GM10266 (cell line): ENCODE data around the gene SRL.
"Not testable (repeated sequence)": the region's sequence is repeated elsewhere in the genome, so short reads cannot be mapped to it uniquely, and the experiment has no call there.

Experiments used
- DNase-seq: peaks from one replicate; pipeline ENCODE4 v3.0.0; 2012; ENCODE audit errors: extremely low spot score
- TF ChIP-seq, protein P1 (sequence below): IDR thresholded peaks from 2 replicates; pipeline ENCODE4 v1.5.1; 2012; ENCODE audit warnings: mild to moderate bottlenecking, low read depth; ENCODE audit not compliant: control insufficient read depth, insufficient read depth; ENCODE audit errors: missing control alignments

Gene SRL

DNA sequence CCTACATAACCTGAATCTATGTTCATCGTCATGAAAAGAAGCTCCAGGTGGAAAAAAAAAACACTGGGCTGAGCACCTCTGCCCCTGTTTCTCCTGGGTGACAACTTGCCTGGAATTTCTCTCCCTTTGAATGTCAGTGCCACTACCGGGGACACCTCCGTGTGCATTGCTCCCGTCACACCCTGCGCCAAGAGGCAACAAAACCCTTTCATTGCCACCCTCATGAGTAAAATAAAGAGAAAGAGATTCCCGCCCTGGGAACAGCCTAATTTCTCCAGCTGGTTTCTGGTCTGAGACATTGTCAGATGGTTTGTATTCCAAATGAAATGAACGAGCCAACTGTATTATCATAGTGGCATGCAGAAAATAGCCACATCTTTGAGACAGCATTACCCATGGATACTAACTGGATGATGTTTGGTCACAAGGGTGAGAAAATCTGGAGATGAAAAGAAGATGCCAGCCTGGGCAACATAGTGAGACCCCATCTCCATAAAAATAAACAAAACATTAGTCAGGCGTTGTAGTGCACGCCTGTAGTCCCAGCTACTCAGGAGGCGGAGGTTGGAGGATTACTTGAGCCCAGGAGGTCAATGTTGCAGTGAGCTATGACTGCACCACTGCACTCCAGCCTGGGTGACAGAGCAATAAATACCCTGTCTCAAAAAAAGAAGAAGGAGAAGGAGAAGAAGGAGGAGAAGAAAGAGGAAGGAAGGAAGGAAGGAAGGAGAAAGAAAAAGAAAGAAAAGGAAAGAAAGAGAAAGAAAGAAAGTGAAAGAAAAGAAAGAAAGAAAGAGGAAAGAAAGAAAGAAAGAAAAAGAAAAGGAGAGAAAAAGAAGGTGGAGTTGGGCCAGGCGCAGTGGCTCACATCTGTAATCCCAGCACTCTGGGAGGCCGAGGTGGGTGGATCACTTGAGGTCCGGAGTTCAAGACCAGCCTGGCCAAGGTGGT is 83.5 kb downstream of the SRL start:
- no peak for DNase-seq
- TF ChIP-seq, protein P1, sequence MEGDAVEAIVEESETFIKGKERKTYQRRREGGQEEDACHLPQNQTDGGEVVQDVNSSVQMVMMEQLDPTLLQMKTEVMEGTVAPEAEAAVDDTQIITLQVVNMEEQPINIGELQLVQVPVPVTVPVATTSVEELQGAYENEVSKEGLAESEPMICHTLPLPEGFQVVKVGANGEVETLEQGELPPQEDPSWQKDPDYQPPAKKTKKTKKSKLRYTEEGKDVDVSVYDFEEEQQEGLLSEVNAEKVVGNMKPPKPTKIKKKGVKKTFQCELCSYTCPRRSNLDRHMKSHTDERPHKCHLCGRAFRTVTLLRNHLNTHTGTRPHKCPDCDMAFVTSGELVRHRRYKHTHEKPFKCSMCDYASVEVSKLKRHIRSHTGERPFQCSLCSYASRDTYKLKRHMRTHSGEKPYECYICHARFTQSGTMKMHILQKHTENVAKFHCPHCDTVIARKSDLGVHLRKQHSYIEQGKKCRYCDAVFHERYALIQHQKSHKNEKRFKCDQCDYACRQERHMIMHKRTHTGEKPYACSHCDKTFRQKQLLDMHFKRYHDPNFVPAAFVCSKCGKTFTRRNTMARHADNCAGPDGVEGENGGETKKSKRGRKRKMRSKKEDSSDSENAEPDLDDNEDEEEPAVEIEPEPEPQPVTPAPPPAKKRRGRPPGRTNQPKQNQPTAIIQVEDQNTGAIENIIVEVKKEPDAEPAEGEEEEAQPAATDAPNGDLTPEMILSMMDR, result no peak

GRCh38 chr16:4157376-4157825 is 84.5 kb downstream of the SRL start:
- no peak for DNase-seq
- TF ChIP-seq, protein P1, result no peak

DNA sequence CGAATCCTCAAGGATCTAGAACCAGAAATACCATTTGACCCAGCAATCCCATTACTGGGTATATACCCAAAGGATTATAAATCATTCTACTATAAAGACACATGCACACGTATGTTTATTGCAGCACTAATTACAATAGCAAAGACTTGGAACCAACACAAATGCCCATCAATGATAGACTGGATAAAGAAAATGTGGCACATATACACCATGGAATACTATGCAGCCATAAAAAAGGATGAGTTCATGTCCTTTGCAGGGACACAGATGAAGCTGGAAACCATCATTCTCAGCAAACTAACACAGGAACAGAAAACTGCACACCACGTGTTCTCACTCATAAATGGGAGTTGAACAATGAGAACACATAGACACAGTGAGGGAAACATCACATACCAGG is 85.4 kb downstream of the SRL start:
- not testable (repeated sequence) for DNase-seq

DNA sequence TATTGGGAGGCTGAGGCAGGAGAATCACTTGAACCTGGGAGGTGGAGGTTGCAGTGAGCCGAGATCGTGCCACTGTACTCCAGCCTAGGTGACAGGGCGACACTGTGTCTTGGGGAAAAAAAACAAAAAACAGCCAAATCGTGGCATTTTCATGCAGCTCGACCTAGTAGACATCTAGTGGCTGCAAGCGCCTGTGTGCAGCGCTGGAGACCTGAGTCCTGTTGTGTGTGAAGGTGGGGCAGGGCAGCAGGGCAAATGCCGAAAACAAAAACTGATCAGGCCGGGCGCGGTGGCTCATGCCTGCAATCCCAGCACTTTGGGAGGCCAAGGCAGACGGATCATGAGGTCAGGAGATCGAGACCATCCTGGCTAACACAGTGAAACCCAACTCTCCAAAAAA is 88.5 kb downstream of the SRL start:
- not testable (repeated sequence) for DNase-seq

GRCh38 chr16:4152267-4152666 is 89.6 kb downstream of the SRL start:
- no peak for DNase-seq
- TF ChIP-seq, protein P1, result no peak

- no peak for DNase-seq
- TF ChIP-seq, protein P1, result no peak
These were observed 94.6 kb downstream of the SRL start for GRCh38 chr16:4147236-4147635.

GRCh38 chr16:4142268-4142667 is 99.6 kb downstream of the SRL start:
- no peak for DNase-seq
- TF ChIP-seq, protein P1, result no peak

- no peak for DNase-seq
- TF ChIP-seq, protein P1, result no peak
These were observed 100.3 kb downstream of the SRL start for GRCh38 chr16:4141604-4142003.
